WTC11 (cell line): Measurements from ENCODE around the gene RIPOR3.

Experiments used
- GABPB1 ChIP-seq: sonication (generic); formaldehyde crosslinking; IDR thresholded peaks from 2 replicates; pipeline ENCODE4 v1.8.1; 2023; ENCODE audit warnings: mild to moderate bottlenecking, missing genetic modification reagents
- TF ChIP-seq, protein P1 (sequence below): sonication (generic); formaldehyde crosslinking; IDR thresholded peaks from 2 replicates; pipeline ENCODE4 v1.8.0; 2022; ENCODE audit warnings: mild to moderate bottlenecking, missing genetic modification reagents
- TF ChIP-seq, protein P2 (sequence below): sonication (generic); formaldehyde crosslinking; IDR thresholded peaks from 2 replicates; pipeline ENCODE4 v1.8.0; 2022; ENCODE audit warnings: mild to moderate bottlenecking, missing genetic modification reagents
- TF ChIP-seq, protein P3 (sequence below): fragments of 200-600 bp; IDR thresholded peaks from 2 replicates; pipeline ENCODE4 v1.8.0; 2022; ENCODE audit warnings: antibody characterized with exemption
- TF ChIP-seq, protein P4 (sequence below): fragments of 250-450 bp; sonication (Bioruptor Pico); IDR thresholded peaks from 2 replicates; pipeline ENCODE4 v2.1.2; 2022; ENCODE audit warnings: mild to moderate bottlenecking, moderate library complexity
- TF ChIP-seq, protein P5 (sequence below): sonication (generic); formaldehyde crosslinking; IDR thresholded peaks from 2 replicates; pipeline ENCODE4 v1.8.0; 2022; ENCODE audit warnings: mild to moderate bottlenecking, missing genetic modification reagents

DNA sequence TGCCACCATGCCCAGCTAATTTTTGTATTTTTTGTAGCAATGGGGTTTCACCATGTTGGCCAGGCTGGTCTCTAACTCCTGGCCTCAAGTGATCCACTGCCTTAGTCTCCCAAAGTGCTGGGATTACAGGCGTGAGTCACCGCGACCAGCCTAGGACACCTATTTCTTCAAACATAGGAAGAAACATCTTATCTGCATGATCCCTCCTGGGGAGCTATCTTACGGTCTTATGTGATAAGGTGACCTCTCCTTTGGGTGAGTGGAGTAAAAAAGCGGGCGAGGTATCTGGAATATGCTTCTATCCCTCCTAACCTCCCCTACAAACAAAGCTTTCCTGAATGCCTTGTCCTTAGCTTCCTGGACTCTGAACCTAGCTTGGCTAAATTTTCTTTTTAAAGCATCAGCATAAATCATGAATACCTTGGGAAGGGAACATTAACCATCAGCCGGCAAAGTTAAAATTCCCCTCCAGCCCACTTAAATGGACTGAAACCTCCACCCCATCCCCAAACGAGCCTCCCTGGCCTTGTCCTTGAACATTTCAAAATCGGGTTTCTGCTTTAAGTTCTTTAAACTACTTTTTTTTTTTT, 24.5 kb downstream of the RIPOR3 start:
- TF ChIP-seq, protein P1, sequence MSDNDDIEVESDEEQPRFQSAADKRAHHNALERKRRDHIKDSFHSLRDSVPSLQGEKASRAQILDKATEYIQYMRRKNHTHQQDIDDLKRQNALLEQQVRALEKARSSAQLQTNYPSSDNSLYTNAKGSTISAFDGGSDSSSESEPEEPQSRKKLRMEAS (CRISPR knock-in tag): no peak
- TF ChIP-seq, protein P2, sequence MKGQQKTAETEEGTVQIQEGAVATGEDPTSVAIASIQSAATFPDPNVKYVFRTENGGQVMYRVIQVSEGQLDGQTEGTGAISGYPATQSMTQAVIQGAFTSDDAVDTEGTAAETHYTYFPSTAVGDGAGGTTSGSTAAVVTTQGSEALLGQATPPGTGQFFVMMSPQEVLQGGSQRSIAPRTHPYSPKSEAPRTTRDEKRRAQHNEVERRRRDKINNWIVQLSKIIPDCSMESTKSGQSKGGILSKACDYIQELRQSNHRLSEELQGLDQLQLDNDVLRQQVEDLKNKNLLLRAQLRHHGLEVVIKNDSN (CRISPR knock-in tag): no peak
- TF ChIP-seq, protein P3, sequence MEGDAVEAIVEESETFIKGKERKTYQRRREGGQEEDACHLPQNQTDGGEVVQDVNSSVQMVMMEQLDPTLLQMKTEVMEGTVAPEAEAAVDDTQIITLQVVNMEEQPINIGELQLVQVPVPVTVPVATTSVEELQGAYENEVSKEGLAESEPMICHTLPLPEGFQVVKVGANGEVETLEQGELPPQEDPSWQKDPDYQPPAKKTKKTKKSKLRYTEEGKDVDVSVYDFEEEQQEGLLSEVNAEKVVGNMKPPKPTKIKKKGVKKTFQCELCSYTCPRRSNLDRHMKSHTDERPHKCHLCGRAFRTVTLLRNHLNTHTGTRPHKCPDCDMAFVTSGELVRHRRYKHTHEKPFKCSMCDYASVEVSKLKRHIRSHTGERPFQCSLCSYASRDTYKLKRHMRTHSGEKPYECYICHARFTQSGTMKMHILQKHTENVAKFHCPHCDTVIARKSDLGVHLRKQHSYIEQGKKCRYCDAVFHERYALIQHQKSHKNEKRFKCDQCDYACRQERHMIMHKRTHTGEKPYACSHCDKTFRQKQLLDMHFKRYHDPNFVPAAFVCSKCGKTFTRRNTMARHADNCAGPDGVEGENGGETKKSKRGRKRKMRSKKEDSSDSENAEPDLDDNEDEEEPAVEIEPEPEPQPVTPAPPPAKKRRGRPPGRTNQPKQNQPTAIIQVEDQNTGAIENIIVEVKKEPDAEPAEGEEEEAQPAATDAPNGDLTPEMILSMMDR: no peak
- TF ChIP-seq, protein P4, sequence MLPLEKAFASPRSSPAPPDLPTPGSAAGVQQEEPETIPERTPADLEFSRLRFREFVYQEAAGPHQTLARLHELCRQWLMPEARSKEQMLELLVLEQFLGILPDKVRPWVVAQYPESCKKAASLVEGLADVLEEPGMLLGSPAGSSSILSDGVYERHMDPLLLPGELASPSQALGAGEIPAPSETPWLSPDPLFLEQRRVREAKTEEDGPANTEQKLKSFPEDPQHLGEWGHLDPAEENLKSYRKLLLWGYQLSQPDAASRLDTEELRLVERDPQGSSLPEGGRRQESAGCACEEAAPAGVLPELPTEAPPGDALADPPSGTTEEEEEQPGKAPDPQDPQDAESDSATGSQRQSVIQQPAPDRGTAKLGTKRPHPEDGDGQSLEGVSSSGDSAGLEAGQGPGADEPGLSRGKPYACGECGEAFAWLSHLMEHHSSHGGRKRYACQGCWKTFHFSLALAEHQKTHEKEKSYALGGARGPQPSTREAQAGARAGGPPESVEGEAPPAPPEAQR (CRISPR knock-in tag): no peak
- TF ChIP-seq, protein P5, sequence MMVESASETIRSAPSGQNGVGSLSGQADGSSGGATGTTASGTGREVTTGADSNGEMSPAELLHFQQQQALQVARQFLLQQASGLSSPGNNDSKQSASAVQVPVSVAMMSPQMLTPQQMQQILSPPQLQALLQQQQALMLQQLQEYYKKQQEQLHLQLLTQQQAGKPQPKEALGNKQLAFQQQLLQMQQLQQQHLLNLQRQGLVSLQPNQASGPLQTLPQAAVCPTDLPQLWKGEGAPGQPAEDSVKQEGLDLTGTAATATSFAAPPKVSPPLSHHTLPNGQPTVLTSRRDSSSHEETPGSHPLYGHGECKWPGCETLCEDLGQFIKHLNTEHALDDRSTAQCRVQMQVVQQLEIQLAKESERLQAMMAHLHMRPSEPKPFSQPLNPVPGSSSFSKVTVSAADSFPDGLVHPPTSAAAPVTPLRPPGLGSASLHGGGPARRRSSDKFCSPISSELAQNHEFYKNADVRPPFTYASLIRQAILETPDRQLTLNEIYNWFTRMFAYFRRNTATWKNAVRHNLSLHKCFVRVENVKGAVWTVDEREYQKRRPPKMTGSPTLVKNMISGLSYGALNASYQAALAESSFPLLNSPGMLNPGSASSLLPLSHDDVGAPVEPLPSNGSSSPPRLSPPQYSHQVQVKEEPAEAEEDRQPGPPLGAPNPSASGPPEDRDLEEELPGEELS (CRISPR knock-in tag): no peak
- no peak for TF ChIP-seq GABPB1 (CRISPR knock-in tag)
